ENCODE results near the gene PTPRC.

The PTPRC gene

DNA sequence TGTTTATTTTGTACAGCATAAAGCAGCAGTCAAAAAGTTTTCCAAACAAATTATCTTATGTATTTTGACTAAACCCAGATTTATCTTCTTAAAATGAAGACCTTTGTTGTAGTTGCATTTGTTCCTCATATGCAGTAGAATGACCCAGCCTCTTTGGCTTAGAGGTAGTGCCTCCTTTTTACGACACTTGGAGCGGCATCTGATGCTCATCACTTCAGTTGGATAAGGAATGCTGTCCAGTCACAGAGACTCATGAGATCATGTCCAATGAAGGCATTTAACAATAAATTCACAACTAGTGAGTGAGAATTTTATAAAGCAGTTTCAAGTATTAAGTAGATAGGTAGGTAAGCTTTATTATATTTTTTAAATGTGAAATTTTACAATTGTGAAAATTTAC lies 35.2 kb downstream of the PTPRC start:
- DNase-seq (ENCODE audit: low read depth, low spot score) = no peak

DNA sequence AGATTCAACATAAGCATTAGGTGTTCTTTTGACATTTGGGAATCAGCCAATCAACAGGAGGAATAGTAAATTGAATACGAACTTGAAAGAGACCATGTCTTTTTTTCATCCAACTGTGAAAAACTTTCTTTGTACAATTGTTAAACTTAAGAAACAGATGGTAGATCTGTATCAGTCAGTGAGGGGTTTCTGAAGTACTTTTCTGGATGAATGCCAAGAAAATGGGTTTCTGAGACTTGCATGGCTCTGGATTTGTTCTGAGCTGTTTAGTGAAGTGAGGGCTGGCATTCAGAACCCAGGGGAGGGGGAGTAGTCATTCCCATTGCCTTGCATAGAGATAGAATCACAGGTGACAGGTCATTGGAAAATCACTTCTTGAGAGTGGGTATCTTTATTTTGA lies 37.4 kb downstream of the PTPRC start:
- DNase-seq (ENCODE audit: low read depth, low spot score) = no peak

DNA sequence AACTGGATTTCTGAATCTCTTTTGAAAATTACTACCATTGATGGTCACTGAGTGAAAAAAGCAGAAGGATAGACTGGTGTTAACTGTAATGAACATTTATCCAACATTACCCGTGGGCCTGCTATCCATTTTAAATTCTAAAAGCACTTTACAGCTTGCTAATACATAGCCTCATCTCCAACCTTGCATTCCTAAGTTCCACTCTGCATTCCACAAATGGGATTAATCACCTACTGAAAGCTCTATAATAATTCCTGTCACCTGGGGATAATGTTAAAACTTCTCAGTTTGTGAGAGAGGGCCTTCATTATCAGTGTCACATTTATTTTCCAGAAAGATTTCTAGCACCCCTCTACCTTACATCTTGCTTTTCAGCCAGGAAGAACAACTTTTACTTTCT lies 38.2 kb downstream of the PTPRC start:
- no peak for DNase-seq (ENCODE audit: low read depth, low spot score)

DNA sequence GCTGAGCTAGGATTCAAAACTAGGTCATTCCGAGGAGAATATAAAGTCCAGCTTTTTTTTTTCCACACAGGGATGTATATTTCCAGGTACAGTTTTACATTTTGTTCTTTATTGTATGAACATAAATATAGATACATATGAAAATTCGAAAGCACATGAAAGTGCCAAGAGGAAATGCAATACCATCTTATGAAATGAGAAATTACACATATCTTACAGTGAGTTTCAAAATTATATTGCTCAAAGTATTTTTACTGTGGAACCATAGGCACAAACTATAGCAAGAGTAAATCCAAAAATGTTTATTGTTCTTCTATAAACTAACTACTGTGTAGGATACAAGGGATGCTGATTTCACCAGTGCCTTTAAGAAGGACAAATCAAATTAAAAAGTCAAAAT lies 39.0 kb downstream of the PTPRC start:
- no peak for DNase-seq (ENCODE audit: low read depth, low spot score)

- DNase-seq (ENCODE audit: low read depth, low spot score) = no peak
Measured at GRCh38 chr1:198678301-198678836, 39.5 kb downstream of the PTPRC start.

DNA sequence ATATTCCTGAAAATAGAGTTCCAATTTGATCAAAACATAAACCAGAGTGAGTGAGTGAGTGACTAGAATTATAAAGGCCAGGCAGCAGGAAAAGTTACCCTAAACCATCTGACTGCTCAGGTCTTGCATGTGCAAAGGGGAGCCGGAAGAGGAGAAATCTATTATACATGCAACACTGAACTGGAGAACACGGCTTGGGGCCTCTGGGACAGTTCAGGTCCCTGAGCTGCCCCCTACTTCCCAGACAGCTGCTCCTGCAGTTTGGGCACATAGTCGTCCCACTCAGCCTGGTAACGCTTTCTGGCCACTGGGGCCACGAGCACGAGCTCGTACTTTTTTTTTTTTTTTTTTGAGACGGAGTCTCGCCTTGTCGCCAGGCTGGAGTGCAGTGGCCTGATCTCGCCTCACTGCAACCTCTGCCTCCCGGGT lies 40.1 kb downstream of the PTPRC start:
- DNase-seq (ENCODE audit: low read depth, low spot score) = no peak

GRCh38 chr1:198679535-198680173 lies 40.8 kb downstream of the PTPRC start:
- DNase-seq (ENCODE audit: low read depth, low spot score) = no peak

DNA sequence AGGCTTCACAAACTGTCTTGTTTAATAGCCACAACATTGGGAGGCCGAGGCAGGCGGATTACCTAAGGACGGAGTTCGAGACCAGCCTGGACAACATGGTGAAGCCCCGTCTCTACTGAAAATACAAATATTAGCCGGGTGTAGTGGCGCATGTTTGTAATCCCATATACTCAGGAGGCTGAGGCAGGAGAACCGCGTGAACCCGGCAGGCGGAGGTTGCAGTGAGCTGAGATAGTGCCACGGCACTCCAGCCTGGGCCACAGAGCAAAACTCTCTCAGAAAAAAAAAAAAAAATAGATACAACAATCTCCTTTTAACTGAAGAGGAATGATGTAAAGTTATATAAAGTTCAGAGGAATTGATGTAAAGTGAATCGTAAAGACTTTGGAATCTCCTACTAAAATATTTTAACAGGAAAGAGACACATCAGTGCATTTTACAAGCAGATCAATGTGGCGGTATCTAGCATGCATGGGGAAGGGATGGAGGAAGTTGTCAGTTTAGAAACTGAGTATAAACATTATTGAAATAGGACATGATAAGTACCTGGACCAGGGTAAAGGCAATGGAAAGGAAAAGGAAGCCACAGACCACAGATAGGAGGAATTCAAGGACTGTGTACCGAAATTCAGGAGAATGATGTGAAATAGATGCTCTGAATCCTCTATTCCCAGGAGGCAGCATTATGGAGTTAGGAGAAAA lies 41.5 kb downstream of the PTPRC start:
- no peak for DNase-seq (ENCODE audit: low read depth, low spot score)

GRCh38 chr1:198681252-198681651 lies 42.4 kb downstream of the PTPRC start:
- DNase-seq (ENCODE audit: low read depth, low spot score) = no peak

- no peak for DNase-seq (ENCODE audit: low read depth, low spot score)
Measured at GRCh38 chr1:198681831-198682759, 43.3 kb downstream of the PTPRC start.

DNA sequence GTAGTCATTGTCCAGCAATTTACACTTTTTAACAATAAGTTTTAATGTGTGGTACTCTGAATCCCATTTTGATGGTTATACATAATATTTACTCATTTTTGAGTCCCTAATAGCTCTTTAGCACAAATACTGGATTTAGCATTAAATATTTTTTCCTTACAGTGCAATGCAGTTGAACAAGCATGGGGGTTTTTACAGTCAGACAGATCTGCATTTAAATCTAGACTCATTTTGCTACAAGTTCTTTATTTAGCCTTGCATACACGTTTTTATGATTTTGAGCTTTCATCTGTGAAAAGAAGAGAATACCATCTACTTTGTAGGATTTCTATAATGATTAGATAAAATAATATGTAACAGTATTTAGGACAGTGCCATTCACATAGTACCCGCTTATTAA lies 44.0 kb downstream of the PTPRC start:
- no peak for DNase-seq (ENCODE audit: low read depth, low spot score)

DNA sequence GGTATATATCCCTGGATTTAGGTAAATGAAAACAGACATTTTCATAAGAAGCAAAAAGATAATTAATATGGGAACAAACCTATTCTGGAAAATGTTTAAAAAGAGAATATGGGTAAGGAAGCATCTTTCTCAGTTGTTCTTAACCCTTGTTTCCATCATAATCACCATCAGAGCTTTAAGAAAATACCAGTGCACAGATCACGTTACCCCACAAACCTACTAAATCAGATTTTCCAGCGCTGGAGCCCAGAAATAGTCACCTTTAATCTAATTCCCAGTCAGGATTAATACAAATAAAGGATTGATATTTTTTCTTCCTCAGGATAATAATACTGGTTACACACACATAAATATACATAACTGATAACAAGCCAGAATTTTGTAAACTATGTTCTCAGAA lies 44.6 kb downstream of the PTPRC start:
- no peak for DNase-seq (ENCODE audit: low read depth, low spot score)

GRCh38 chr1:198686069-198686728 lies 47.4 kb downstream of the PTPRC start:
- no peak for DNase-seq (ENCODE audit: low read depth, low spot score)

DNA sequence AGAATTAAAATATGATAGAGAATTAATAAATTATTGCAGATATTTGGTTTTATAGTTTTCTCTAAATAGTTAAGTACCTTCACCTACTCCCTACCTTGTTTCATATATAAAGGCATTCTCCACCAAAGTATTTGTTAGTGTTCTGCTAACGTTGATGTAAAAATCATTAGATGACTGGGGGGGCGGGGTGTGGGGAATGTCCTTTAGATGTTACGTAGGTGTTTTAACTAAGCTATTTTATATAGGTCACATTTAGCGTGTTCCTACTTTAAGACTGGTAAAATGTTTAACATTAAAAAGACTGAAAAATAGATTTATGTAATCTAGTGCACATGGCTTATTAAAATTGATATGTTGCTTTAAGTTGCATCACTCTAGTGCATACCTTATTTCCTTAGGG lies 48.6 kb downstream of the PTPRC start:
- DNase-seq (ENCODE audit: low read depth, low spot score) = no peak

DNA sequence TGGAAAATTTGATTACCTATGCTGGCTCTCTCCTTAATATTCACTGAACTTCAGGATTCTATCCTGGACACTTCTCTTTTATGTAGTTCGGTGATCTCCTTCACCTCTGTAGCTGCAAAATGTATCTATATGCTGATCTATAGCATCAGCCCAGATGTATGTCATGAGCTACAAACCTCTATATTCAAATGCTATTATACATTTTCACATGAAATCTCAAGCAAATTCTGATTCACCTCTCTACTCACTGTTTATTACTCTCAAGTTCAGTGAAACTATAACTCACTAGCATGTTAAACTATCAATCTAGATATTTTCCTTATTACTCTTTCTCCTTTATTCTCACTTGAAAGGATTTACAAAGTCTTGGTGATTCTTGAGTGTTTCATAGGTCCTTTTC lies 52.2 kb downstream of the PTPRC start:
- no peak for DNase-seq (ENCODE audit: low read depth, low spot score)

GRCh38 chr1:198693321-198693720 lies 54.5 kb downstream of the PTPRC start:
- DNase-seq (ENCODE audit: low read depth, low spot score) = no peak

DNA sequence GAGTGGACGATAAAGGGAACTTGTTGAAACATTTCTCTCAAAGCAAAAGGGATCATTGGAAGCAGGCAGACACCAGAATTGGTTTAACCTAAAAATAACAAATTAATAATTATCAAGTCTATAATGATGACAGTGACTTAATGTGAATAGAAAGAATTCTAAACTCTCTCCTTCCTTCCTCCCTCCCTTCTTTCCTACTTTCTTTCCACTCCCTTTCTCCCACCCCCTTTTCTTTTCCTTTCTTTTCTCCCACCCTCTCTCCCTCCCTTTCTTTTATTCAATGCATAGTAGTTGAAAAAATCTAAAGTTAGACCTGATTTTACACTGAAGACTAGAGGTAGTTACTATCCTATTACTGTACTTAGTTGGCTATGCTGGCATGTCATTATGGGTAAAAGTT lies 55.7 kb downstream of the PTPRC start:
- DNase-seq (ENCODE audit: low read depth, low spot score) = no peak

GRCh38 chr1:198696211-198696610 lies 57.4 kb downstream of the PTPRC start:
- DNase-seq (ENCODE audit: low read depth, low spot score) = no peak

- no peak for DNase-seq (ENCODE audit: low read depth, low spot score)
Measured at GRCh38 chr1:198699167-198700015, 60.6 kb downstream of the PTPRC start.

DNA sequence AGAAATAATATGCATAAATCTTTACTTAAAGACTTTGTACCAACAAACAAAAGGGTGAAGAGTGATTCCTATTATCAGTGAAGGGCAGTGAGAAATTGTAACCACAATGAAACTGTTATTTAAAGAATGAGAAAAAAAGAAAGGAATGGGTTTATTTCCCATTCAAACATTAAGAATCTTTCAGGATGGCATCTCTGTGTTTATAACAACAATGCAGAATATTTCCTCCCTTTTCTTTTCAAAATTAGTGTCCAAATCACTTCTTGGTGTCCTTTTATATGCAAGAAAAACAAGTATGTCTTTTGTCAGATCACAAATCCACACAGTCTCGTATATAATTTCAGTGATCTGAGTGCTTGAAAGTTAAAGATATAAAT lies 61.2 kb downstream of the PTPRC start:
- no peak for DNase-seq (ENCODE audit: low read depth, low spot score)

DNA sequence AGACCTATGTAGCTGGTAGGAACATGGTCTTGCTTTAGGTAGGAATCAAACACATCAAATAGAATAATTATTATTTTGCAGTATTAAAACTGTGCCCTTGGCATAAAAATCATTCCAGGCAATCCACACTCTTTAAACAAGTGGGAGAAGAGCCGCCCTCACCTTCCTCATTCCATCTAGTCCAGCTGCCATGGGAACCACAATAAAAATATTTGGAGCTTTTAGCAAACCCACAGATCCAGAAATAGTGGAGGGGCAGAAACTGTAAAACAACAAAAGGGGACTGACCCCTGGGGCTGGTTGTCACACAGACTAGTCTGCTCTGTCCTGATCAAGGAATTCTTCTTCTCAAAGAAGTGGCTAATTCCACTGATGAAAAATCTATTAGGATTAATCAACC lies 61.6 kb downstream of the PTPRC start:
- DNase-seq (ENCODE audit: low read depth, low spot score) = no peak
